H1 (cell line): ENCODE results near the gene SCAMP4. TPM values are rescaled to one million over a fixed set of nuclear protein-coding genes. Genes with fewer than 3 reads are reported as not detected.

Experiments used
- CTCF ChIA-PET: fragments of 300-600 bp; sonication (Branson Sonifier 250); formaldehyde crosslinking; loops from one replicate; lab custom pipeline; 2021; ENCODE audit not compliant: partially characterized antibody; lab: Charles Lee
- POLR2A ChIA-PET: fragments of 300-600 bp; sonication (Branson Sonifier 250); formaldehyde crosslinking; loops from one replicate; lab custom pipeline; 2021; ENCODE audit warnings: inconsistent platforms; ENCODE audit not compliant: partially characterized antibody; lab: Charles Lee
- DNase-seq, 2 experiments: peaks; one replicate each; pipeline versions ENCODE4 v3.0.0 to v3.0.0-alpha.2; 2010 to 2022; ENCODE audit warnings: low spot score in 2 of 2, low read depth in 1 of 2, mixed read lengths in 1 of 2
- FAIRE-seq: peaks from 2 replicates; lab custom pipeline; 2011; peaks lifted over from hg19 to GRCh38; lab: Jason Lieb, UNC
- H2AFZ ChIP-seq: 2 replicates; pipeline ENCODE4 v1.8.1; 2012; ENCODE audit warnings: low read length, inconsistent platforms
- H2AK5ac ChIP-seq: 2 replicates; pipeline ENCODE4 v1.6.1; 2013; ENCODE audit warnings: low read depth, low read length
- H2BK120ac ChIP-seq: replicated peaks from 2 replicates; pipeline ENCODE3; 2013; ENCODE audit warnings: low read depth, low read length, inconsistent platforms
- H2BK12ac ChIP-seq: 2 replicates; pipeline ENCODE4 v1.6.1; 2013; ENCODE audit warnings: low read depth, low read length
- H2BK15ac ChIP-seq: 2 replicates; pipeline ENCODE4 v1.6.1; 2013; ENCODE audit warnings: low read length
- H2BK20ac ChIP-seq: 2 replicates; pipeline ENCODE4 v1.6.1; 2013; ENCODE audit warnings: low read length
- H2BK5ac ChIP-seq: 2 replicates; pipeline ENCODE4 v1.6.1; 2013; ENCODE audit warnings: low read depth, low read length
- H3K14ac ChIP-seq: 2 replicates; pipeline ENCODE4 v1.6.1; 2013; ENCODE audit warnings: inconsistent platforms; ENCODE audit not compliant: insufficient read length
- H3K18ac ChIP-seq: 2 replicates; pipeline ENCODE4 v1.6.1; 2013; ENCODE audit warnings: low read length; ENCODE audit errors: extremely low read depth
- H3K23ac ChIP-seq: 2 replicates; pipeline ENCODE4 v1.6.1; 2013; ENCODE audit warnings: inconsistent platforms; ENCODE audit not compliant: insufficient read length
- H3K23me2 ChIP-seq: 2 replicates; pipeline ENCODE4 v1.6.1; 2013; ENCODE audit warnings: low read depth, low read length
- H3K27ac ChIP-seq: 2 replicates; pipeline ENCODE4 v1.6.1; 2011; ENCODE audit warnings: low read depth, low read length, inconsistent platforms
- H3K27me3 ChIP-seq, 4 experiments: replicated peaks in 1 of 4; 1 replicate in 1 of 4; 2 replicates in 3 of 4; pipeline versions ENCODE4 v1.6.1 to v1.8.1; 2011 to 2013; ENCODE audit warnings: low read length in 3 of 4, mild to moderate bottlenecking in 3 of 4, inconsistent platforms in 2 of 4, mixed read lengths in 2 of 4, moderate library complexity in 1 of 4; ENCODE audit not compliant: control insufficient read depth in 3 of 4, insufficient read depth in 3 of 4; ENCODE audit errors: extremely low read depth in 1 of 4
- H3K36me3 ChIP-seq, 4 experiments: 2 replicates each; pipeline versions ENCODE4 v1.6.1 to v1.8.1; 2011 to 2013; ENCODE audit warnings: mild to moderate bottlenecking in 4 of 4, low read length in 3 of 4, moderate library complexity in 2 of 4, control low read depth in 1 of 4, inconsistent platforms in 1 of 4; ENCODE audit not compliant: insufficient read depth in 4 of 4, control insufficient read depth in 2 of 4
- H3K4ac ChIP-seq: replicated peaks from 2 replicates; pipeline ENCODE3; 2013; ENCODE audit warnings: low read length, low read depth, mixed read lengths, inconsistent platforms; ENCODE audit not compliant: insufficient read length
- H3K4me1 ChIP-seq, 4 experiments: replicated peaks in 1 of 4; 1 replicate in 1 of 4; 2 replicates in 3 of 4; pipeline versions ENCODE4 v1.6.1 to v1.8.1; 2011 to 2013; ENCODE audit warnings: low read length in 3 of 4, inconsistent platforms in 2 of 4, mixed read lengths in 1 of 4; ENCODE audit not compliant: insufficient read depth in 4 of 4, control insufficient read depth in 3 of 4
- H3K4me2 ChIP-seq, 2 experiments: 2 replicates each; pipeline versions ENCODE4 v1.6.1 to v1.8.1; 2011 to 2013; ENCODE audit warnings: low read depth in 2 of 2, low read length in 2 of 2, control low read depth in 1 of 2, inconsistent platforms in 1 of 2, mild to moderate bottlenecking in 1 of 2; ENCODE audit not compliant: insufficient read depth in 1 of 2
- H3K4me3 ChIP-seq, 4 experiments: fragments of 200-600, 300-600 bp in 1 of 4; sonication (generic), shearing (Covaris generic), sonication (Bioruptor Twin) in 1 of 4; 2 replicates each; pipeline versions ENCODE4 v1.5.1 to v1.8.1; 2011 to 2016; ENCODE audit warnings: low read length in 4 of 4, low read depth in 3 of 4, control low read depth in 2 of 4, inconsistent platforms in 2 of 4, mild to moderate bottlenecking in 2 of 4, mixed read lengths in 1 of 4, moderate library complexity in 1 of 4; ENCODE audit not compliant: insufficient read depth in 2 of 4; ENCODE audit errors: extremely low read depth in 1 of 4
- H3K56ac ChIP-seq: replicated peaks from 2 replicates; pipeline ENCODE3; 2013; ENCODE audit warnings: low read depth, mild to moderate bottlenecking, mixed read lengths, low read length, inconsistent platforms; ENCODE audit not compliant: insufficient read length
- H3K79me1 ChIP-seq: 2 replicates; pipeline ENCODE4 v1.6.1; 2013; ENCODE audit warnings: low read depth, low read length, control low read depth
- H3K79me2 ChIP-seq, 2 experiments: 2 replicates each; pipeline versions ENCODE4 v1.6.1 to v1.8.1; 2012 to 2013; ENCODE audit warnings: low read length in 2 of 2, mild to moderate bottlenecking in 2 of 2, inconsistent platforms in 1 of 2; ENCODE audit not compliant: insufficient read depth in 2 of 2, control insufficient read depth in 1 of 2
- H3K9ac ChIP-seq, 4 experiments: replicated peaks in 1 of 4; 1 replicate in 1 of 4; 2 replicates in 3 of 4; pipeline versions ENCODE4 v1.6.1 to v1.8.1; 2011 to 2013; ENCODE audit warnings: low read depth in 3 of 4, low read length in 3 of 4, control low read depth in 2 of 4, mild to moderate bottlenecking in 2 of 4, moderate library complexity in 2 of 4, inconsistent platforms in 1 of 4; ENCODE audit errors: extremely low read depth in 1 of 4
- H3K9me3 ChIP-seq, 2 experiments: 2 replicates each; pipeline versions ENCODE4 v1.6.1 to v1.8.1; 2012 to 2013; ENCODE audit warnings: mild to moderate bottlenecking in 2 of 2, moderate library complexity in 2 of 2, control low read depth in 1 of 2, inconsistent platforms in 1 of 2, low read depth in 1 of 2, low read length in 1 of 2, mixed read lengths in 1 of 2; ENCODE audit not compliant: insufficient read depth in 2 of 2
- H4K20me1 ChIP-seq, 2 experiments: replicated peaks in 1 of 2; 2 replicates each; pipeline versions ENCODE3 to v1.8.1; 2011 to 2013; ENCODE audit warnings: inconsistent platforms in 2 of 2, low read length in 2 of 2, mild to moderate bottlenecking in 1 of 2; ENCODE audit not compliant: insufficient read depth in 2 of 2, control insufficient read depth in 1 of 2
- H4K5ac ChIP-seq: 2 replicates; pipeline ENCODE4 v1.6.1; 2013; ENCODE audit warnings: low read length, low read depth, mixed read lengths, inconsistent platforms; ENCODE audit not compliant: insufficient read length
- H4K8ac ChIP-seq: 2 replicates; pipeline ENCODE4 v1.8.0; 2013; ENCODE audit warnings: mild to moderate bottlenecking, moderate library complexity, low read length, inconsistent platforms; ENCODE audit not compliant: insufficient read depth; ENCODE audit errors: extremely low read depth
- H4K91ac ChIP-seq: replicated peaks from 2 replicates; pipeline ENCODE3; 2013; ENCODE audit warnings: low read length, mixed read lengths, inconsistent platforms; ENCODE audit not compliant: insufficient read length
- CBX5 ChIP-seq: fragments of 300-800, 300-1000 bp; sonication (generic); IDR thresholded peaks from 2 replicates; pipeline ENCODE4 v1.7.1; 2016; ENCODE audit warnings: antibody characterized with exemption, low read length, low read depth
- CHD2 ChIP-seq: IDR thresholded peaks from 2 replicates; pipeline ENCODE4 v1.6.1; 2012; ENCODE audit warnings: low read length, improper control_type of control experiment
- CREB1 ChIP-seq: IDR thresholded peaks from 2 replicates; pipeline ENCODE4 v1.6.1; 2012; ENCODE audit warnings: inconsistent platforms
- FOSL1 ChIP-seq: IDR thresholded peaks from 2 replicates; pipeline ENCODE4 v1.6.1; 2011; ENCODE audit warnings: mild to moderate bottlenecking, low read depth, low read length, moderate library complexity; ENCODE audit not compliant: insufficient read depth
- HDAC6 ChIP-seq: IDR thresholded peaks from one replicate; pipeline ENCODE4 v1.7.1; 2012; ENCODE audit warnings: low read depth, mild to moderate bottlenecking, inconsistent platforms, low read length, moderate library complexity
- KDM4A ChIP-seq: IDR thresholded peaks from one replicate; pipeline ENCODE4 v1.7.1; 2012; ENCODE audit warnings: low read depth, mild to moderate bottlenecking, moderate library complexity, low read length, inconsistent platforms; ENCODE audit not compliant: severe bottlenecking
- NANOG ChIP-seq: IDR thresholded peaks from 2 replicates; pipeline ENCODE4 v1.6.1; 2011; ENCODE audit warnings: low read length, low read depth, mild to moderate bottlenecking, inconsistent platforms; ENCODE audit not compliant: insufficient read depth, poor library complexity, severe bottlenecking
- SIN3A ChIP-seq, 2 experiments: IDR thresholded peaks in 1 of 2; conservative IDR thresholded peaks in 1 of 2; 2 replicates each; pipeline ENCODE4 v1.6.1; 2011 to 2012; ENCODE audit warnings: low read length in 2 of 2, improper control_type of control experiment in 1 of 2, low read depth in 1 of 2, mild to moderate bottlenecking in 1 of 2
- SIX5 ChIP-seq: IDR thresholded peaks from 2 replicates; pipeline ENCODE4 v1.6.1; 2011; ENCODE audit warnings: mild to moderate bottlenecking, low read depth, low read length
- WGBS, 2 experiments: shearing (Covaris generic) in 1 of 2; methylation state at CpG; one replicate each; pipeline versions ENCODE4 v1.1.6 to v1.1.7; 2013 to 2015; ENCODE audit warnings: low lambda C conversion rate in 2 of 2, mixed read lengths in 2 of 2, inconsistent platforms in 1 of 2, low coverage in 1 of 2, missing lambda C conversion rate in 1 of 2; ENCODE audit not compliant: insufficient replicate concordance in 2 of 2, insufficient coverage in 1 of 2, insufficient read length in 1 of 2; ENCODE audit errors: extremely low coverage in 1 of 2, missing lambda C conversion rate in 1 of 2; 5-methylcytosine and 5-hydroxymethylcytosine counted together
- polyA plus RNA-seq, 7 experiments: library from polyadenylated mRNA; depleted of rRNA in 3 of 7; stranded (reverse) in 5 of 7; unstranded in 2 of 7; fragments of >200 nt in 5 of 7; fragments of 200-250 nt in 2 of 7; gene quantifications; 1 replicate in 5 of 7; 2 replicates in 1 of 7; 4 replicates in 1 of 7; pipeline versions ENCODE4 v1.2.1 to v1.2.3, GENCODE V29; 2011 to 2013; ENCODE audit warnings: missing spikeins in 2 of 7, mixed read lengths in 2 of 7
- total RNA-seq: library from RNA; stranded (reverse); fragmentation: NEBNext Ultra II Directional; extraction: Animal tissue kit (Norgen Biotek cat#: 25700); gene quantifications from 2 replicates; pipeline ENCODE4 v1.2.1, GENCODE V29; 2021
- TF ChIP-seq, protein P1 (sequence below): IDR thresholded peaks from 2 replicates; pipeline ENCODE4 v1.6.1; 2012; ENCODE audit warnings: inconsistent platforms
- TF ChIP-seq, protein P2 (sequence below): IDR thresholded peaks from 2 replicates; pipeline ENCODE4 v1.6.1; 2011; ENCODE audit warnings: low read length, improper control_type of control experiment

The SCAMP4 gene
- total and polyA plus RNA-seq, 2 of the 8 experiments (the other 6 are each of a cell fraction or from before 2014, with no cell fraction given), result 17.1 to 61.4 TPM

GRCh38 chr19:1959928-1960589, 54.9 kb downstream of the SCAMP4 start:
- H3K9ac ChIP-seq, result no peak overlapping the region; a peak in 2 of 7 replicates
- H2BK5ac ChIP-seq, result no peak overlapping the region
- H3K4me2 ChIP-seq, result no peak overlapping the region
- H3K4me1 ChIP-seq, result peaks cover 0 to 14% (median 9%) of the 10 kb centered on the region in 4 experiments; a peak in 5 of 7 replicates
- H4K20me1 ChIP-seq, result peaks cover 29 to 49% of the 10 kb centered on the region in 2 experiments
- H3K27me3 ChIP-seq, result no peaks in the 10 kb centered on the region
- H2AK5ac ChIP-seq, result no peak overlapping the region
- H4K91ac ChIP-seq, result no peak overlapping the region
- no peak overlapping the region for H3K23ac ChIP-seq
- H3K56ac ChIP-seq, result no peak overlapping the region
- POLR2A ChIA-PET, result interaction anchor here (1.4 kb wide), 1 partner anchor 15 kb away, joined by 3 read pairs; no protein-coding TSS in a partner anchor
- no peak overlapping the region for H4K5ac ChIP-seq
- peaks cover 0 to 4% (median 2%) of the 10 kb centered on the region in 4 experiments; a peak in 3 of 8 replicates for H3K36me3 ChIP-seq
- H2BK120ac ChIP-seq, result no peak overlapping the region
- no peak for DNase-seq
- H2BK15ac ChIP-seq, result no peak overlapping the region
- H2BK12ac ChIP-seq, result no peak overlapping the region
- H3K4me3 ChIP-seq, result no peak overlapping the region
- FAIRE-seq, result no peak
- H3K79me1 ChIP-seq, result peaks cover 23% of the 10 kb centered on the region
- CTCF ChIA-PET, result no interaction called here
- no peak overlapping the region for H2AFZ ChIP-seq
- no peak overlapping the region for H3K14ac ChIP-seq
- H3K4ac ChIP-seq, result no peak overlapping the region
- no peak overlapping the region for H4K8ac ChIP-seq
- H3K23me2 ChIP-seq, result no peaks in the 10 kb centered on the region
- H2BK20ac ChIP-seq, result no peak overlapping the region
- no peaks in the 10 kb centered on the region for H3K9me3 ChIP-seq
- H3K27ac ChIP-seq, result no peak overlapping the region
- peaks cover 6 to 65% of the 10 kb centered on the region in 2 experiments; a peak in 3 of 4 replicates for H3K79me2 ChIP-seq
- 94% methylated on average over 32 of the region's 32 CpGs; no CpG with 5 or more reads in 1 of the 2 experiments for WGBS, 2 experiments
- no peak overlapping the region for H3K18ac ChIP-seq
- TF ChIP-seq FOSL1 (no peak), CREB1 (no peak), HDAC6 (no peak), CHD2 (no peak), SIN3A (conservative IDR thresholded peaks at IDR 0.05 in 1 of 2, IDR thresholded peaks at IDR 0.05 in 1 of 2; ENCODE audit: low read depth in 1 of 2, low read length in 2 of 2) (no peak), NANOG (no peak), SIX5 (no peak), KDM4A (no peak), CBX5 (no peak)
- TF ChIP-seq, protein P1, sequence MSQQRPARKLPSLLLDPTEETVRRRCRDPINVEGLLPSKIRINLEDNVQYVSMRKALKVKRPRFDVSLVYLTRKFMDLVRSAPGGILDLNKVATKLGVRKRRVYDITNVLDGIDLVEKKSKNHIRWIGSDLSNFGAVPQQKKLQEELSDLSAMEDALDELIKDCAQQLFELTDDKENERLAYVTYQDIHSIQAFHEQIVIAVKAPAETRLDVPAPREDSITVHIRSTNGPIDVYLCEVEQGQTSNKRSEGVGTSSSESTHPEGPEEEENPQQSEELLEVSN, result no peak
- TF ChIP-seq, protein P2, sequence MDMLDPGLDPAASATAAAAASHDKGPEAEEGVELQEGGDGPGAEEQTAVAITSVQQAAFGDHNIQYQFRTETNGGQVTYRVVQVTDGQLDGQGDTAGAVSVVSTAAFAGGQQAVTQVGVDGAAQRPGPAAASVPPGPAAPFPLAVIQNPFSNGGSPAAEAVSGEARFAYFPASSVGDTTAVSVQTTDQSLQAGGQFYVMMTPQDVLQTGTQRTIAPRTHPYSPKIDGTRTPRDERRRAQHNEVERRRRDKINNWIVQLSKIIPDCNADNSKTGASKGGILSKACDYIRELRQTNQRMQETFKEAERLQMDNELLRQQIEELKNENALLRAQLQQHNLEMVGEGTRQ, result no peak
